Ectodermal cell (in vitro differentiated cells): ENCODE results near the gene ACIN1.

Source experiments
- H3K27ac ChIP-seq: 2 replicates; pipeline ENCODE4 v1.7.0; 2013; ENCODE audit warnings: mild to moderate bottlenecking, low read depth, low read length; ENCODE audit not compliant: insufficient read depth, poor library complexity, severe bottlenecking
- H3K27me3 ChIP-seq: 2 replicates; pipeline ENCODE4 v1.7.0; 2013; ENCODE audit warnings: mild to moderate bottlenecking, low read length; ENCODE audit not compliant: insufficient read depth, control insufficient read depth, poor library complexity, severe bottlenecking
- H3K36me3 ChIP-seq: one replicate; pipeline ENCODE4 v1.7.0; 2013; ENCODE audit warnings: low read length; ENCODE audit not compliant: control insufficient read depth, insufficient read depth
- H3K4me1 ChIP-seq: one replicate; pipeline ENCODE4 v1.7.0; 2013; ENCODE audit warnings: low read length; ENCODE audit not compliant: control insufficient read depth, insufficient read depth
- H3K4me3 ChIP-seq: 2 replicates; pipeline ENCODE4 v1.7.0; 2013; ENCODE audit warnings: low read depth, low read length, control low read depth; ENCODE audit not compliant: insufficient read depth
- H3K9me3 ChIP-seq: 2 replicates; pipeline ENCODE4 v1.7.0; 2013; ENCODE audit warnings: mild to moderate bottlenecking, low read length, moderate library complexity; ENCODE audit not compliant: control insufficient read depth
- WGBS, 2 experiments: methylation state at CpG; one replicate each; pipeline ENCODE4 v1.1.7; 2013; ENCODE audit warnings: missing lambda C conversion rate in 2 of 2; 5-methylcytosine and 5-hydroxymethylcytosine counted together

ACIN1 gene

DNA sequence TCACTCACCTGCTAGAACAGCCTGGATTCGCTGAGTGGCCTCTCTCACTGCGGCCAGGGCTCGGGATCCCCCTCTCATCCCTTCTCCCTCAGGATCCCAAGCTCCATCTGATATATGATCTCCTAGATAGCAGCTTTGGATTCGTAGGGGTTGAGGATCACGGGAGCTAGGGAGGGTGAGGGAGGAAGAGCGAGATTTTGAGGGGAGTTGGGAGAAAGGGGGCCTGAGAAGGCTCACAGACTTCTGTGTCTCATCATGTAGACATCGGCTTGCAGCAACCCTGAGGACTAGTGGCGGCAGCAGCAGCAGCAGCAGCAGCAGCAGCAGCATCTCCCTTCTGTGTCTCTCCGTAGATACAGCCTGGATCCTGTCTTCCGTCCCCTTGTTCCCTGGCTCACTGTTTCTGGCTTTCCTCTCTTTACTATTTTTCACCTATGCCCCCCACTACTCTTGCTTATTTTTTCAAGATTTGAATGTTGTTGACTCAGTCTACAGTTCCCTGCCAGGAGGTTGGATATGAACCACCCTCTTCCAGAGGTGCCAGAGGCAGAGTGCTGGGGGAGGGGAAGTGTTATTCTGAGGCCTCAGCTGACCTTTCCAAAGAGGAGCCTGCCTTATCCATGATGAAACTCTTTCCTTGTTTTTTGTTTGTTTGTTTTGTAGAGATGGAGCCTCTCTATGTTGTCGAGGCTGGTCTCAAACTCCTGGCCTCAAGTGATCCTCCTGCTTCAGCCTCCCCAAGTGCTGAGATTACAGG lies 9.8 kb upstream of the ACIN1 start, which contains the start of gene CIROP:
Gene CIROP, minus strand, starts transcription at position 399 of the 757 bp plus-strand sequence. Its CDS starts 69 bp downstream, at position 330.
- Histone ChIP-seq H3K4me3 (no peak within 1 kb of the TSS), H3K27ac (no peak within 1 kb of the TSS), H3K36me3 (no peaks in the 10 kb centered on the region), H3K9me3 (no peaks in the 10 kb centered on the region), H3K4me1 (peaks cover 4% of the 10 kb centered on the region), H3K27me3 (no peaks in the 10 kb centered on the region)
- 67 to 71% methylated on average over 11 of the region's 11 CpGs for WGBS, 2 experiments

DNA sequence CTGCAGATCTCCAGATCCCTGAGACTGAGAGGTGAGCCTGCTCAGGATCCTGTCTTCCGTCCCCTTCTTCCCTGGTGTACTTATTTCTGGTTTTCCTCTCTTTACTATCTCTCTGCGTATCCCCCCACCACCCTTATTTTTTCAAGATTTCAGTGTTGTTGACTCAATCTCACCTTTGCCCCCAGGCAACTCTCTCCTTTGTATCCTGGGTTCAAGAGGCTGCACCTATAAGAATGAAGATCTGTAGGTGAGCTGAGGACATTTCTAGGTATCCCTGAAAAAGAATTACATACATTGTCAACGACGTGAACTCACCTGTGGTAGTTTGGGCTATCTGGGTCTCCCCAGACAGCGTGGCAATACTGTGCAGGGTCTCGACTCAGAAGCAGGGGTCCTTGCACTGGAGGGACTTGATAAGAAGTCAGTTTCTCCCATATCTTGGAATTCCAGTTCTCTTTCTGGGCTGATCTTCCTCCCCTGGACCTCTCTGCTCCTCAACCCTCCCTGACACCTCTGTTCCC lies 9.2 kb upstream of the ACIN1 start:
- Histone ChIP-seq H3K27ac (no peak overlapping the region), H3K4me3 (no peak overlapping the region), H3K36me3 (no peaks in the 10 kb centered on the region), H3K9me3 (no peaks in the 10 kb centered on the region), H3K4me1 (peaks cover 4% of the 10 kb centered on the region), H3K27me3 (no peaks in the 10 kb centered on the region)
- 89% methylated on average over 6 of the region's 6 CpGs for WGBS, 2 experiments

DNA sequence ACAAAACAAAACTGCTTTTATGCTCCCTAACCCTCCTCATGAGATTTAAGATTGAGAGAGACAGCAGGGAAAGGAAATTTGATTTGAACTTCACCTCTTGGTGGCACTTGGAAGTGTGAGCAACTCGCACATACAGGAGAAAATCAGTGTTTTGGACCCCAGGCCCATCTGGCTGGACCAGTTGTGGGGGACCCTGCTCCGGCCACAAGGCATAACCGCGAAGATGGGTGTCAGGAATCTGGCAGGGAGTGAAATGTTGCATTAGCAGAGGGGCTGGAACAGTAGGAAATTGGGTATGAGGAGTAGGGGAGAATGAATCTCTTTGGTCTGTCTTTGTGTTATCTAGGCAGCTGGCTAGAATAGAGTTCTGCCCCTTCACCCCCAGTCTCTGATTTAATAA lies 8.6 kb upstream of the ACIN1 start:
- H3K27ac ChIP-seq = no peak overlapping the region
- WGBS, 2 experiments = 92 to 93% methylated on average over 4 of the region's 4 CpGs
- H3K4me3 ChIP-seq = no peak overlapping the region
- no peaks in the 10 kb centered on the region for H3K27me3 ChIP-seq
- no peaks in the 10 kb centered on the region for H3K36me3 ChIP-seq
- H3K9me3 ChIP-seq = no peaks in the 10 kb centered on the region
- H3K4me1 ChIP-seq = peaks cover 4% of the 10 kb centered on the region

DNA sequence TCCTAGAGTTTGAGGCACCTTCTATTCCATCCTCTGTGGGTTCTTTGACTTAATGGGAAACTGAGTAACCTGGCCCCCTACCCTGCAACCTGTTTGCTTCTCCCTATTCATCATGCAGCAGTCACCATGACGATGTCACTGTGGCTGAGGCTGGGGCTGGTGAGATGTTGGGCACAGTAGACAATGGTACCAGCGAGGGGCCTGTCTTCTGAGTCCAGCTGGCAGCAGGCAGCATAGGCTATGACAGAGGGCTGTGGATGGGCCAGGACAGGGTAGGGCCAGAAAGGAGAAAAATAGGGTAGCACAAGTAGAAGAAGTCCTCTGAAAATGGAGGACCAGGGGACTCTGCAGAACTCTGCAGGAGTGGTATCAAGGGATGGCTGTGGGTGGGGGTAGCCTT lies 7.9 kb upstream of the ACIN1 start:
- Histone ChIP-seq H3K27ac (no peak overlapping the region), H3K27me3 (no peaks in the 10 kb centered on the region), H3K36me3 (peaks cover 6% of the 10 kb centered on the region), H3K4me1 (peaks cover 4% of the 10 kb centered on the region), H3K4me3 (no peak overlapping the region), H3K9me3 (no peaks in the 10 kb centered on the region)
- 93 to 95% methylated on average over 2 of the region's 2 CpGs for WGBS, 2 experiments

DNA sequence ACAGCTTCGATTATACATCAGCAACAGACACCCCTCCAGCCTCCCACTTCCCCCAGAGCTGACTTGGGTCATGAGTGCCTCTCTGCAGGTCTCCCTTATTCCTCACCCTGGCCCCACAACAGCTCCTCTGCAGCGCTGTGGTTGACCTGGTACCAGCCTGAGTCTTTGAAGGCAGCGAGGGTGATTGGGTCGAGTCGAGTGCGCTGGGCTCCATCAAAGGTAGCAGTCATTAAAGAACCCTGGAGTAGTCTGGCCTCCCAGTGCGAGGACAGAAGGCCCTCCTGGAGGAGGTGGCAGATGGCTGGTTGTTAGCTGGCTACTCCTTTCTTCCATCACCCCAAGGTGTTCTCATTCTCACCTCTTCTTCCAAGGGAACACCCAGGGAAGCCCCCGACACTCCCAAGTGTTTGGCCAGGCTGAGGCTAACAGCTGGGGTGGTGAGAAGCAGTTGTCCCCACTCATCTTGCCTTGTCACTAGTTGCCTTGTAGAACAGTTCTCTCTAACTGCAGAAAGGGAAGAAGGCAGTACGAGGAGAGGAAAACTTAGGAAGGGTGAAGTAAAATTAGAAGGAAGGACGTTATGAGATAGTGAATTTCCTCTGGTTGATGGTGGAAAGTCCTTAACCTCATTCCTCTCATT lies 7.2 kb upstream of the ACIN1 start:
- no peaks in the 10 kb centered on the region for H3K9me3 ChIP-seq
- no peak overlapping the region for H3K4me3 ChIP-seq
- 92 to 93% methylated on average over 10 of the region's 10 CpGs for WGBS, 2 experiments
- H3K27ac ChIP-seq = no peak overlapping the region
- H3K36me3 ChIP-seq = peaks cover 8% of the 10 kb centered on the region
- H3K27me3 ChIP-seq = no peaks in the 10 kb centered on the region
- H3K4me1 ChIP-seq = peaks cover 4% of the 10 kb centered on the region

DNA sequence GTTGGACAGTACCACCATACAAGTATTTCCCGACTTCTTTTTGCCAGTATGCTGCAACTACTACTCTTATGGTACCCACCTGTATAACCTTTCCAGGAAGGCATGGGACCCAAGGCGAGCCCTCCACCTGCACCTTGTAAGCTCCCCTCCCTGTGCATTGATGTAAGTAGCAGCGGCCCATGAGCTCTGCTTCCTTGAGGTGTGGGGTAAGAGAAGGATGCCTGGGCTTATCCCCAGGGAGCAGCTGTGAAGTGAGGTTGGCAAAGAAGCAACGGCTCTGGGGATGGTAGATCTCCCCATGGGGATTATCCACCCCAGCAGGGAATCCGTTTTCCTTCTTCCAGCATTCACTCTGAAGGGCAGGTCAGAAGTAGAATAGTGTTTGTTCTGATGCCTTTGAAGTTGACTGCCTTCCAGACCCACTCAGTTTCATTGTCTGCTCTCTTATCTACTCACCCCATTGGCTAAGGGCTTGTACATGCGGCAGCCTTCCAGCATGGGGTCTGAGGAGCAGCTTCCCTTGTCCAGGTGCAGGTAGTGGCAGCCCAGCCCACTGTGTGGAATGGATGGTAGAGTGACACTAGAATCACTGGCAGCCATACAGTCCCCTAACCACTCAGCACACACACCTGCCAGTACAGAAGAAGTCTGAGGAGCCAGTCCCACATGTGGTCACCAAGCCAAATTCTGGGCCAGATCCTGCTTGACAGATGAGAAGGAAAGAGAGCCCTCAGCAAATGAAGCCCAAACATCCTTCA lies 6.5 kb upstream of the ACIN1 start:
- Histone ChIP-seq H3K4me3 (no peak overlapping the region), H3K4me1 (peaks cover 7% of the 10 kb centered on the region), H3K36me3 (peaks cover 8% of the 10 kb centered on the region), H3K27ac (no peak overlapping the region), H3K9me3 (no peaks in the 10 kb centered on the region), H3K27me3 (no peaks in the 10 kb centered on the region)
- WGBS, 2 experiments = 66 to 69% methylated on average over 5 to 6 of the region's 6 CpGs

DNA sequence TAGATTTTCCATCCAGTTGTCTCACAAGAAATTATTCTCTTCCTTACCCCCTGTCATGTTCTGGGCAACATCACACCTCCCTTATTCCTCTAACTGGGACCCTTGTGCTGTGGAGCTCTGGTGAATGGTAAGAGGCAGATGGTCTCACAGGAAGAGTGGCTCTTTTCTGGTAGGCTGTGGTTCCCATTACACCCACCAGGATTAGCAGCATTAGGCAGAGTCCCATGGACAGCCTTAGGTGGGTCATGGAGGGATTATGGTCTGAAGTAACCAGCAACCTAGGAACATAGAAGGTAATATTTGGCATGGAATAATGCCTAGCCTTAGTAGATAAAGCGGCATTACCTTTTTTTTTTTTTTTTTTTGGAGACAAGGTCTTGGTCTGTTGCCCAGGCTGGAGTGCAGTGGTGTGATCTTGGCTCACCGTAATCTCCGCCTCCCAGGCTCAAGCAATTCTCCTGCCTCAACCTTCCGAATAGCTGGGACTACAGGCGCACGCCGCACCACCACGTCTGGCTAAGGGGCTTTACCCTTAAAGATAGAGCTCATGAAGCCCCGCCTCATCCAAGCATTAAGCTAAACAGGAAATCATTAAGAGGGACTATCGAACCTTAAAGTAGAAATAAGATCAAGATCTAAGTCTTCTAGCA lies 4.4 kb upstream of the ACIN1 start:
- H3K36me3 ChIP-seq = peaks cover 8% of the 10 kb centered on the region
- peaks cover 4% of the 10 kb centered on the region for H3K4me1 ChIP-seq
- no peaks in the 10 kb centered on the region for H3K27me3 ChIP-seq
- H3K27ac ChIP-seq = no peak overlapping the region
- 95 to 96% methylated on average over 10 of the region's 10 CpGs for WGBS, 2 experiments
- no peaks in the 10 kb centered on the region for H3K9me3 ChIP-seq
- no peak overlapping the region for H3K4me3 ChIP-seq

DNA sequence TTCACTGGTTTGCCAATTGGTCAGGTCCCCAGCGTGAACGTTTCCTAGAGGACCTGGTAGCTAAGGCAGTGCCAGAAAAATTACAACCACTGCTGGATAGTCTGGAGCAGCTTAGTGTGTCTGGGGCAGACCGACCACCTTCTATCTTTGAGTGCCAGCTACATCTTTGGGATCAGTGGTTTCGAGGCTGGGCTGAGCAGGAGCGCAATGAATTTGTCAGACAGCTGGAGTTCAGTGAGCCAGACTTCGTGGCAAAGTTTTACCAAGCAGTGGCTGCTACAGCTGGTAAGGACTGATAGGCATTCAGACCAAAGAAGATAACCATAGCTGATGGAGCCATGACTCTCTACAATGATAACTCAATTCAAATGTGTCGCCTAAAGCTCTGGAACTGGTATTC lies 2.9 kb upstream of the ACIN1 start:
- Histone ChIP-seq H3K4me1 (peaks cover 16% of the 10 kb centered on the region), H3K36me3 (peaks cover 8% of the 10 kb centered on the region), H3K9me3 (no peaks in the 10 kb centered on the region), H3K27me3 (no peaks in the 10 kb centered on the region), H3K4me3 (no peak overlapping the region), H3K27ac (no peak overlapping the region)
- 94 to 95% methylated on average over 7 of the region's 7 CpGs for WGBS, 2 experiments

DNA sequence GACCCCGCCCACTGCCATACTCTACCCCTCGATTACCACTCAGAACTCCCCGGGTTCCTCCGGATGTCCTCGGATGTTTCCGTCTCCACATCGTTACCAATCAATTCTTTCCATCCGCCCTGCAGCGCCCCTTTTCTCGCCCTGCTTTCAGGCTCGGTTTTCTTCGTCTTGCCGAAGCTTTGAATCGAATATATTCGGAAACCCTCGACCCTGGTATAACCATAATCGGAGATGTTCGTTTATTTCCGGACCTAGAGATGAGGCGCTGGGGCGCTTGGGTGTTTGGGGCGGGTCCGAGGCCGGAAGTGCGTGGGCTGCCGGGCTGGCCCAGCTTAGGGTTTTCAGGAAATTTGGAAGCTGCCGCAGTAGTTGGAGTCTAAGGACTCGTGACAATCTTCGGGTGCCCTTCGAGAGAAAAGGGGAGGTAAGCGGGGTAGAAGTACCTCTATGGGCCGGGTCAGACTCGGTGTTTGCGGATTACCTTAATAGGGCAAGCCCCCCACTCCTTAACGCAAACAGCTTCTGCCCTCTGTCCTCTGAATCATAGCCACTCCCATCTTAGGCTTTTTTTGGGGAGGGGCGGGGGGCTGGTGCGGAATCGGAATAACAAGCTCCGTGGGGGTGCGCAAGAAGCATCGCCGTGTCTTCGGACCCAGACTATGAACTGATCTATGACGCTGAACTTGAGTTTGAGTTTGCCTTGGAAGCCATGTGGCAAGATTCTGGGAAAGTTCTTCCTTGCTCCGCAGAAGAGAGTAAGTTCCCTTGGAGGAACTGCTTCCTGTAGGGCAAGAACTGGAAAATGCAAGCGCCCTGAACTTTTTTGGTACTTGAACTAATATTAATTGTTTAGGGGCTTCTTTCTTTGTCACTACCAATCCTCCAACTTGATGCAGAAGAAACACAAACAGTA lies 516 bp upstream of the ACIN1 start, which contains the start of gene C14orf119:
Gene C14orf119, plus strand, starts transcription at position 310 of the 913 bp plus-strand sequence. CDS start 2,154 bp downstream, outside the sequence.
- Histone ChIP-seq H3K27me3 (no peaks in the 10 kb centered on the region), H3K4me1 (peaks cover 16% of the 10 kb centered on the region), H3K9me3 (no peaks in the 10 kb centered on the region), H3K27ac (peak within 1 kb of the TSS; percentile 83), H3K36me3 (peaks cover 16% of the 10 kb centered on the region), H3K4me3 (peak within 1 kb of the TSS; percentile 89)
- WGBS, 2 experiments = 0% methylated on average over 46 of the region's 46 CpGs
